GM23338 (cell line): ENCODE measurements around the gene CCDC184. TPM values are rescaled to one million over a fixed set of nuclear protein-coding genes. Genes with fewer than 3 reads are reported as not detected.

ENCODE experiments used
- ATAC-seq: fragments of 200-7000 bp; cut with Tn5 transposase; 3 replicates; pipeline ENCODE4 v1.9.1; 2020
- DNase-seq: peaks from one replicate; pipeline ENCODE4 v3.0.0-alpha.2; 2015; ENCODE audit warnings: low spot score
- H2AFZ ChIP-seq: fragments of 200-600 bp; sonication (generic); 2 replicates; pipeline ENCODE4 v1.8.0; 2016; ENCODE audit warnings: antibody characterized with exemption, mild to moderate bottlenecking, moderate library complexity
- H3F3A ChIP-seq: fragments of 200-600 bp; sonication (generic); replicated peaks from 2 replicates; pipeline ENCODE4 v1.8.0; 2017; ENCODE audit warnings: antibody characterized with exemption, mixed run types, low read depth
- H3K27ac ChIP-seq: fragments of 200-600 bp; sonication (generic); 2 replicates; pipeline ENCODE4 v1.6.1; 2016; ENCODE audit warnings: low read depth
- H3K27me3 ChIP-seq: fragments of 200-600 bp; sonication (generic); 2 replicates; pipeline ENCODE4 v1.8.0; 2016; ENCODE audit warnings: mild to moderate bottlenecking, mixed run types, moderate library complexity; ENCODE audit not compliant: insufficient read depth
- H3K36me3 ChIP-seq: fragments of 200-600 bp; sonication (generic); 2 replicates; pipeline ENCODE4 v1.8.0; 2016; ENCODE audit warnings: mild to moderate bottlenecking; ENCODE audit not compliant: insufficient read depth
- H3K4me1 ChIP-seq: fragments of 200-600 bp; sonication (generic); 2 replicates; pipeline ENCODE4 v1.8.0; 2016; ENCODE audit warnings: mild to moderate bottlenecking, moderate library complexity; ENCODE audit not compliant: insufficient read depth
- H3K4me2 ChIP-seq: fragments of 200-600 bp; sonication (generic); 2 replicates; pipeline ENCODE4 v1.7.1; 2017; ENCODE audit warnings: mixed run types
- H3K4me3 ChIP-seq: fragments of 200-600 bp; sonication (generic); 2 replicates; pipeline ENCODE4 v1.6.1; 2016; ENCODE audit warnings: mixed run types
- H3K79me2 ChIP-seq: fragments of 200-600 bp; sonication (generic); replicated peaks from 2 replicates; pipeline ENCODE4 v1.8.0; 2017; ENCODE audit warnings: mild to moderate bottlenecking; ENCODE audit not compliant: insufficient read depth
- H3K9me2 ChIP-seq: fragments of 200-600 bp; sonication (generic); 2 replicates; pipeline ENCODE4 v1.8.0; 2017; ENCODE audit not compliant: insufficient read depth
- H4K20me1 ChIP-seq: fragments of 200-600 bp; sonication (generic); replicated peaks from 2 replicates; pipeline ENCODE4 v1.8.0; 2017; ENCODE audit warnings: mild to moderate bottlenecking; ENCODE audit not compliant: insufficient read depth
- H3K27ac Mint-ChIP-seq: 2 replicates; pipeline ENCODE4 v1.8.0; 2020; ENCODE audit warnings: inconsistent platforms, mild to moderate bottlenecking, moderate library complexity, mixed read lengths
- H3K27me3 Mint-ChIP-seq: 3 replicates; pipeline ENCODE4 v1.8.0; 2022; ENCODE audit warnings: low read depth, mild to moderate bottlenecking, moderate library complexity, mixed read lengths, inconsistent platforms; ENCODE audit not compliant: insufficient read depth, poor library complexity
- H3K36me3 Mint-ChIP-seq: 3 replicates; pipeline ENCODE4 v1.8.0; 2021; ENCODE audit warnings: low read depth, mild to moderate bottlenecking, inconsistent platforms, moderate library complexity, mixed read lengths
- H3K4me1 Mint-ChIP-seq: 3 replicates; pipeline ENCODE4 v1.8.0; 2020; ENCODE audit warnings: mild to moderate bottlenecking, inconsistent platforms, mixed read lengths
- H3K4me3 Mint-ChIP-seq: 3 replicates; pipeline ENCODE4 v1.8.0; 2021; ENCODE audit warnings: moderate library complexity, mild to moderate bottlenecking, inconsistent platforms, mixed read lengths
- H3K9me3 Mint-ChIP-seq: 3 replicates; pipeline ENCODE4 v1.8.0; 2020; ENCODE audit warnings: moderate library complexity, mild to moderate bottlenecking, inconsistent platforms, mixed read lengths
- CREB1 ChIP-seq: fragments of 250-450 bp; sonication (Bioruptor Pico); IDR thresholded peaks from 2 replicates; pipeline ENCODE4 v1.5.0; 2020; ENCODE audit warnings: low read depth, mild to moderate bottlenecking, moderate library complexity
- EZH2 ChIP-seq: fragments of 200-600 bp; sonication (generic); IDR thresholded peaks from one replicate; pipeline ENCODE4 v1.8.0; 2017; ENCODE audit warnings: antibody characterized with exemption, mild to moderate bottlenecking, low read depth; ENCODE audit not compliant: unreplicated experiment
- EZH2phosphoT487 ChIP-seq: fragments of 200-600 bp; sonication (generic); IDR thresholded peaks from one replicate; pipeline ENCODE4 v1.8.1; 2018; ENCODE audit warnings: antibody characterized with exemption; ENCODE audit not compliant: unreplicated experiment
- JUNB ChIP-seq: IDR thresholded peaks from one replicate; pipeline ENCODE4 v1.6.1; 2016; ENCODE audit warnings: antibody characterized with exemption; ENCODE audit not compliant: unreplicated experiment
- NANOG ChIP-seq: IDR thresholded peaks from 2 replicates; pipeline ENCODE4 v1.6.1; 2016; ENCODE audit warnings: antibody characterized with exemption, borderline replicate concordance
- POLR2AphosphoS5 ChIP-seq: IDR thresholded peaks from 2 replicates; pipeline ENCODE4 v1.6.1; 2016; ENCODE audit warnings: antibody characterized with exemption, low read depth
- STAT1 ChIP-seq: IDR thresholded peaks from one replicate; pipeline ENCODE4 v1.6.1; 2016; ENCODE audit warnings: antibody characterized with exemption; ENCODE audit not compliant: unreplicated experiment
- ZNF114 ChIP-seq: fragments of 250-450 bp; sonication (Bioruptor Pico); IDR thresholded peaks from 2 replicates; pipeline ENCODE4 v1.5.0; 2020; ENCODE audit warnings: mild to moderate bottlenecking, moderate library complexity
- ZNF331 ChIP-seq: fragments of 250-450 bp; sonication (Bioruptor Pico); IDR thresholded peaks from 2 replicates; pipeline ENCODE4 v1.5.0; 2020; ENCODE audit warnings: low read depth, mild to moderate bottlenecking, moderate library complexity
- polyA plus RNA-seq: library from polyadenylated mRNA; unstranded; fragments of >200 nt; fragmentation: Nextera tagmentation; extraction: Ambion mirVana; gene quantifications from 2 replicates; pipeline ENCODE4 v1.2.1, GENCODE V29; 2016
- total RNA-seq: library from RNA; depleted of rRNA; stranded (reverse); fragments of >200 nt; shearing (Covaris generic); gene quantifications from 2 replicates; pipeline ENCODE4 v1.2.3, GENCODE V29; 2014
- TF ChIP-seq, protein P1 (sequence below), 2 experiments: fragments of 200-600 bp in 1 of 2; sonication (generic) in 1 of 2; conservative IDR thresholded peaks; 2 replicates each; pipeline versions ENCODE4 v1.5.1 to v1.6.1; 2016 to 2017; ENCODE audit warnings: antibody characterized with exemption in 2 of 2, low read depth in 2 of 2, mild to moderate bottlenecking in 2 of 2, moderate library complexity in 1 of 2
- TF ChIP-seq, protein P2 (sequence below): fragments of 250-450 bp; sonication (Bioruptor Pico); IDR thresholded peaks from 2 replicates; pipeline ENCODE4 v1.5.0; 2020; ENCODE audit warnings: mild to moderate bottlenecking, moderate library complexity
- TF ChIP-seq, protein P3 (sequence below): IDR thresholded peaks from 2 replicates; pipeline ENCODE4 v1.6.1; 2016; ENCODE audit warnings: antibody characterized with exemption
- TF ChIP-seq, protein P4 (sequence below): IDR thresholded peaks from one replicate; pipeline ENCODE4 v1.6.1; 2018; ENCODE audit warnings: antibody characterized with exemption; ENCODE audit not compliant: unreplicated experiment

Gene CCDC184
- total and polyA plus RNA-seq, 2 experiments from 2014 or later: 1.8 to 2.8 TPM

DNA sequence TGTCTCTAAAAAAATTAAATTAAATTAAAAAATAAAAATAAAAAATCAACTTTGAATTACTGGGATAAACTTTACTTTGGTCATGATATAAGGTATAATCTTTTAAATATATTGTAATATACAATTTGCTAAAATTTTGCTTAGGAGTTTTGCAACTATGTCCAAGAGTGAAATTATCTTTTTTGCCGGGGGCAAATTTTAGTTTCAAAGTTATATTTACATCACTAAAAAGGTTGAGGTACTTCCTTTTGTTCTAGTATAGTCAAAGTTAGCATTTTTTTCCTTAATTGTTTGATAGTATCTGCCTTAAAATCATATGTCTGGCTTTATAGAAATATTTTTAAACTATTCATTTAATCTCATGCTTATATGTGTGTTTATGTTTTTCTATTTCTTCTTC is 37.3 kb downstream of the CCDC184 start:
- Histone ChIP-seq H3K27ac (no peak overlapping the region), H3K4me2 (no peak overlapping the region), H3K79me2 (no peaks in the 10 kb centered on the region), H3K36me3 (no peaks in the 10 kb centered on the region), H2AFZ (no peak overlapping the region), H3K4me3 (no peak overlapping the region), H3F3A (no peaks in the 10 kb centered on the region), H3K9me2 (no peaks in the 10 kb centered on the region), H3K4me1 (no peaks in the 10 kb centered on the region; the same call in 1 of the 2 replicates), H4K20me1 (no peaks in the 10 kb centered on the region), H3K27me3 (no peaks in the 10 kb centered on the region)
- Mint-ChIP-seq H3K27ac (no peak overlapping the region), H3K4me3 (no peak overlapping the region), H3K36me3 (no peaks in the 10 kb centered on the region), H3K9me3 (no peaks in the 10 kb centered on the region), H3K27me3 (no peaks in the 10 kb centered on the region), H3K4me1 (no peaks in the 10 kb centered on the region)
- DNase-seq: no peak
- TF ChIP-seq JUNB: no peak
- TF ChIP-seq, protein P1, sequence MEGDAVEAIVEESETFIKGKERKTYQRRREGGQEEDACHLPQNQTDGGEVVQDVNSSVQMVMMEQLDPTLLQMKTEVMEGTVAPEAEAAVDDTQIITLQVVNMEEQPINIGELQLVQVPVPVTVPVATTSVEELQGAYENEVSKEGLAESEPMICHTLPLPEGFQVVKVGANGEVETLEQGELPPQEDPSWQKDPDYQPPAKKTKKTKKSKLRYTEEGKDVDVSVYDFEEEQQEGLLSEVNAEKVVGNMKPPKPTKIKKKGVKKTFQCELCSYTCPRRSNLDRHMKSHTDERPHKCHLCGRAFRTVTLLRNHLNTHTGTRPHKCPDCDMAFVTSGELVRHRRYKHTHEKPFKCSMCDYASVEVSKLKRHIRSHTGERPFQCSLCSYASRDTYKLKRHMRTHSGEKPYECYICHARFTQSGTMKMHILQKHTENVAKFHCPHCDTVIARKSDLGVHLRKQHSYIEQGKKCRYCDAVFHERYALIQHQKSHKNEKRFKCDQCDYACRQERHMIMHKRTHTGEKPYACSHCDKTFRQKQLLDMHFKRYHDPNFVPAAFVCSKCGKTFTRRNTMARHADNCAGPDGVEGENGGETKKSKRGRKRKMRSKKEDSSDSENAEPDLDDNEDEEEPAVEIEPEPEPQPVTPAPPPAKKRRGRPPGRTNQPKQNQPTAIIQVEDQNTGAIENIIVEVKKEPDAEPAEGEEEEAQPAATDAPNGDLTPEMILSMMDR (conservative IDR thresholded peaks at IDR 0.05; ENCODE audit: low read depth in 2 of 2): no peak
- TF ChIP-seq NANOG: no peak
- TF ChIP-seq EZH2phosphoT487: no peak
- no peak for TF ChIP-seq ZNF114
- no peak for TF ChIP-seq EZH2
- TF ChIP-seq, protein P2, sequence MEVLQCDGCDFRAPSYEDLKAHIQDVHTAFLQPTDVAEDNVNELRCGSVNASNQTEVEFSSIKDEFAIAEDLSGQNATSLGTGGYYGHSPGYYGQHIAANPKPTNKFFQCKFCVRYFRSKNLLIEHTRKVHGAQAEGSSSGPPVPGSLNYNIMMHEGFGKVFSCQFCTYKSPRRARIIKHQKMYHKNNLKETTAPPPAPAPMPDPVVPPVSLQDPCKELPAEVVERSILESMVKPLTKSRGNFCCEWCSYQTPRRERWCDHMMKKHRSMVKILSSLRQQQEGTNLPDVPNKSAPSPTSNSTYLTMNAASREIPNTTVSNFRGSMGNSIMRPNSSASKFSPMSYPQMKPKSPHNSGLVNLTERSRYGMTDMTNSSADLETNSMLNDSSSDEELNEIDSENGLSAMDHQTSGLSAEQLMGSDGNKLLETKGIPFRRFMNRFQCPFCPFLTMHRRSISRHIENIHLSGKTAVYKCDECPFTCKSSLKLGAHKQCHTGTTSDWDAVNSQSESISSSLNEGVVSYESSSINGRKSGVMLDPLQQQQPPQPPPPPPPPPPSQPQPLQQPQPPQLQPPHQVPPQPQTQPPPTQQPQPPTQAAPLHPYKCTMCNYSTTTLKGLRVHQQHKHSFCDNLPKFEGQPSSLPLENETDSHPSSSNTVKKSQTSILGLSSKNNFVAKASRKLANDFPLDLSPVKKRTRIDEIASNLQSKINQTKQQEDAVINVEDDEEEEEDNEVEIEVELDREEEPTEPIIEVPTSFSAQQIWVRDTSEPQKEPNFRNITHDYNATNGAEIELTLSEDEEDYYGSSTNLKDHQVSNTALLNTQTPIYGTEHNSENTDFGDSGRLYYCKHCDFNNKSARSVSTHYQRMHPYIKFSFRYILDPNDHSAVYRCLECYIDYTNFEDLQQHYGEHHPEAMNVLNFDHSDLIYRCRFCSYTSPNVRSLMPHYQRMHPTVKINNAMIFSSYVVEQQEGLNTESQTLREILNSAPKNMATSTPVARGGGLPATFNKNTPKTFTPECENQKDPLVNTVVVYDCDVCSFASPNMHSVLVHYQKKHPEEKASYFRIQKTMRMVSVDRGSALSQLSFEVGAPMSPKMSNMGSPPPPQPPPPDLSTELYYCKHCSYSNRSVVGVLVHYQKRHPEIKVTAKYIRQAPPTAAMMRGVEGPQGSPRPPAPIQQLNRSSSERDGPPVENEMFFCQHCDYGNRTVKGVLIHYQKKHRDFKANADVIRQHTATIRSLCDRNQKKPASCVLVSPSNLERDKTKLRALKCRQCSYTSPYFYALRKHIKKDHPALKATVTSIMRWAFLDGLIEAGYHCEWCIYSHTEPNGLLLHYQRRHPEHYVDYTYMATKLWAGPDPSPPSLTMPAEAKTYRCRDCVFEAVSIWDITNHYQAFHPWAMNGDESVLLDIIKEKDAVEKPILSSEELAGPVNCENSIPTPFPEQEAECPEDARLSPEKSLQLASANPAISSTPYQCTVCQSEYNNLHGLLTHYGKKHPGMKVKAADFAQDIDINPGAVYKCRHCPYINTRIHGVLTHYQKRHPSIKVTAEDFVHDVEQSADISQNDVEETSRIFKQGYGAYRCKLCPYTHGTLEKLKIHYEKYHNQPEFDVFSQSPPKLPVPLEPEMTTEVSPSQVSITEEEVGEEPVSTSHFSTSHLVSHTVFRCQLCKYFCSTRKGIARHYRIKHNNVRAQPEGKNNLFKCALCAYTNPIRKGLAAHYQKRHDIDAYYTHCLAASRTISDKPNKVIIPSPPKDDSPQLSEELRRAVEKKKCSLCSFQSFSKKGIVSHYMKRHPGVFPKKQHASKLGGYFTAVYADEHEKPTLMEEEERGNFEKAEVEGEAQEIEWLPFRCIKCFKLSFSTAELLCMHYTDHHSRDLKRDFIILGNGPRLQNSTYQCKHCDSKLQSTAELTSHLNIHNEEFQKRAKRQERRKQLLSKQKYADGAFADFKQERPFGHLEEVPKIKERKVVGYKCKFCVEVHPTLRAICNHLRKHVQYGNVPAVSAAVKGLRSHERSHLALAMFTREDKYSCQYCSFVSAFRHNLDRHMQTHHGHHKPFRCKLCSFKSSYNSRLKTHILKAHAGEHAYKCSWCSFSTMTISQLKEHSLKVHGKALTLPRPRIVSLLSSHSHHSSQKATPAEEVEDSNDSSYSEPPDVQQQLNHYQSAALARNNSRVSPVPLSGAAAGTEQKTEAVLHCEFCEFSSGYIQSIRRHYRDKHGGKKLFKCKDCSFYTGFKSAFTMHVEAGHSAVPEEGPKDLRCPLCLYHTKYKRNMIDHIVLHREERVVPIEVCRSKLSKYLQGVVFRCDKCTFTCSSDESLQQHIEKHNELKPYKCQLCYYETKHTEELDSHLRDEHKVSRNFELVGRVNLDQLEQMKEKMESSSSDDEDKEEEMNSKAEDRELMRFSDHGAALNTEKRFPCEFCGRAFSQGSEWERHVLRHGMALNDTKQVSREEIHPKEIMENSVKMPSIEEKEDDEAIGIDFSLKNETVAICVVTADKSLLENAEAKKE (CRISPR knock-in tag): no peak
- TF ChIP-seq, protein P3, sequence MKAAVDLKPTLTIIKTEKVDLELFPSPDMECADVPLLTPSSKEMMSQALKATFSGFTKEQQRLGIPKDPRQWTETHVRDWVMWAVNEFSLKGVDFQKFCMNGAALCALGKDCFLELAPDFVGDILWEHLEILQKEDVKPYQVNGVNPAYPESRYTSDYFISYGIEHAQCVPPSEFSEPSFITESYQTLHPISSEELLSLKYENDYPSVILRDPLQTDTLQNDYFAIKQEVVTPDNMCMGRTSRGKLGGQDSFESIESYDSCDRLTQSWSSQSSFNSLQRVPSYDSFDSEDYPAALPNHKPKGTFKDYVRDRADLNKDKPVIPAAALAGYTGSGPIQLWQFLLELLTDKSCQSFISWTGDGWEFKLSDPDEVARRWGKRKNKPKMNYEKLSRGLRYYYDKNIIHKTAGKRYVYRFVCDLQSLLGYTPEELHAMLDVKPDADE: no peak
- TF ChIP-seq STAT1: no peak
- no peak for TF ChIP-seq ZNF331
- no peak for TF ChIP-seq CREB1 (CRISPR knock-in tag)
- TF ChIP-seq, protein P4, sequence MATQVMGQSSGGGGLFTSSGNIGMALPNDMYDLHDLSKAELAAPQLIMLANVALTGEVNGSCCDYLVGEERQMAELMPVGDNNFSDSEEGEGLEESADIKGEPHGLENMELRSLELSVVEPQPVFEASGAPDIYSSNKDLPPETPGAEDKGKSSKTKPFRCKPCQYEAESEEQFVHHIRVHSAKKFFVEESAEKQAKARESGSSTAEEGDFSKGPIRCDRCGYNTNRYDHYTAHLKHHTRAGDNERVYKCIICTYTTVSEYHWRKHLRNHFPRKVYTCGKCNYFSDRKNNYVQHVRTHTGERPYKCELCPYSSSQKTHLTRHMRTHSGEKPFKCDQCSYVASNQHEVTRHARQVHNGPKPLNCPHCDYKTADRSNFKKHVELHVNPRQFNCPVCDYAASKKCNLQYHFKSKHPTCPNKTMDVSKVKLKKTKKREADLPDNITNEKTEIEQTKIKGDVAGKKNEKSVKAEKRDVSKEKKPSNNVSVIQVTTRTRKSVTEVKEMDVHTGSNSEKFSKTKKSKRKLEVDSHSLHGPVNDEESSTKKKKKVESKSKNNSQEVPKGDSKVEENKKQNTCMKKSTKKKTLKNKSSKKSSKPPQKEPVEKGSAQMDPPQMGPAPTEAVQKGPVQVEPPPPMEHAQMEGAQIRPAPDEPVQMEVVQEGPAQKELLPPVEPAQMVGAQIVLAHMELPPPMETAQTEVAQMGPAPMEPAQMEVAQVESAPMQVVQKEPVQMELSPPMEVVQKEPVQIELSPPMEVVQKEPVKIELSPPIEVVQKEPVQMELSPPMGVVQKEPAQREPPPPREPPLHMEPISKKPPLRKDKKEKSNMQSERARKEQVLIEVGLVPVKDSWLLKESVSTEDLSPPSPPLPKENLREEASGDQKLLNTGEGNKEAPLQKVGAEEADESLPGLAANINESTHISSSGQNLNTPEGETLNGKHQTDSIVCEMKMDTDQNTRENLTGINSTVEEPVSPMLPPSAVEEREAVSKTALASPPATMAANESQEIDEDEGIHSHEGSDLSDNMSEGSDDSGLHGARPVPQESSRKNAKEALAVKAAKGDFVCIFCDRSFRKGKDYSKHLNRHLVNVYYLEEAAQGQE: no peak
- no peak for TF ChIP-seq POLR2AphosphoS5
- ATAC-seq: no peak
